Neural progenitor cell (in vitro differentiated cells): ENCODE data around the gene UPB1. TPM values are rescaled to one million over a fixed set of nuclear protein-coding genes. Genes with fewer than 3 reads are reported as not detected.

Experiments used
- DNase-seq: peaks from one replicate; pipeline ENCODE4 v3.0.0-alpha.2; 2016; ENCODE audit warnings: low spot score
- H2AFZ ChIP-seq: fragments of 200-600 bp; sonication (generic); replicated peaks from 2 replicates; pipeline ENCODE4 v1.6.1; 2016; ENCODE audit warnings: antibody characterized with exemption
- H3F3A ChIP-seq: fragments of 200-600 bp; sonication (generic); 2 replicates; pipeline ENCODE4 v1.6.1; 2016; ENCODE audit warnings: antibody characterized with exemption, low read depth
- H3K27ac ChIP-seq: fragments of 200-600 bp; sonication (generic); 2 replicates; pipeline ENCODE4 v1.5.1; 2016; ENCODE audit warnings: mild to moderate bottlenecking
- H3K27me3 ChIP-seq: fragments of 200-600 bp; sonication (generic); 2 replicates; pipeline ENCODE4 v1.6.1; 2016; ENCODE audit warnings: mild to moderate bottlenecking, moderate library complexity
- H3K36me3 ChIP-seq: fragments of 200-600 bp; sonication (generic); 2 replicates; pipeline ENCODE4 v1.5.1; 2016
- H3K4me1 ChIP-seq: fragments of 200-600 bp; sonication (generic); 2 replicates; pipeline ENCODE4 v1.6.1; 2016; ENCODE audit warnings: mixed run types
- H3K4me2 ChIP-seq: fragments of 200-600 bp; sonication (generic); 2 replicates; pipeline ENCODE4 v1.6.1; 2016
- H3K4me3 ChIP-seq: fragments of 200-600 bp; sonication (generic); 2 replicates; pipeline ENCODE4 v1.5.1; 2016
- H3K79me2 ChIP-seq: fragments of 200-600 bp; sonication (generic); 2 replicates; pipeline ENCODE4 v1.6.1; 2016; ENCODE audit warnings: low read depth
- H3K9ac ChIP-seq: fragments of 200-600 bp; sonication (generic); 2 replicates; pipeline ENCODE4 v1.6.1; 2016
- H3K9me3 ChIP-seq: fragments of 200-600 bp; sonication (generic); 2 replicates; pipeline ENCODE4 v1.5.1; 2016; ENCODE audit warnings: low read depth
- H4K20me1 ChIP-seq: fragments of 200-600 bp; sonication (generic); 2 replicates; pipeline ENCODE4 v1.6.1; 2016; ENCODE audit warnings: low read depth
- H3K27ac Mint-ChIP-seq: 3 replicates; pipeline ENCODE4 v1.8.0; 2021; ENCODE audit warnings: mixed read lengths
- H3K27me3 Mint-ChIP-seq: 2 replicates; pipeline ENCODE4 v1.8.0; 2022; ENCODE audit warnings: low read depth, mild to moderate bottlenecking, inconsistent platforms, moderate library complexity, mixed read lengths; ENCODE audit not compliant: insufficient read depth
- H3K36me3 Mint-ChIP-seq: 3 replicates; pipeline ENCODE4 v1.8.0; 2021; ENCODE audit warnings: mixed read lengths
- H3K4me1 Mint-ChIP-seq: 3 replicates; pipeline ENCODE4 v1.8.0; 2021; ENCODE audit warnings: mixed read lengths
- H3K4me3 Mint-ChIP-seq: 3 replicates; pipeline ENCODE4 v1.8.0; 2021; ENCODE audit warnings: mild to moderate bottlenecking, moderate library complexity, mixed read lengths
- H3K9me3 Mint-ChIP-seq: 3 replicates; pipeline ENCODE4 v1.8.0; 2020; ENCODE audit warnings: mixed read lengths
- CTCF ChIP-seq: fragments of 200-600 bp; sonication (generic); IDR thresholded peaks from 2 replicates; pipeline ENCODE4 v1.5.1; 2017; ENCODE audit warnings: antibody characterized with exemption, mild to moderate bottlenecking
- EZH2 ChIP-seq: fragments of 200-600 bp; sonication (generic); IDR thresholded peaks from 2 replicates; pipeline ENCODE4 v1.6.1; 2017; ENCODE audit warnings: antibody characterized with exemption, mild to moderate bottlenecking, moderate library complexity
- EZH2phosphoT487 ChIP-seq: fragments of 200-600 bp; sonication (generic); IDR thresholded peaks from 2 replicates; pipeline ENCODE4 v1.6.1; 2017; ENCODE audit warnings: antibody characterized with exemption
- total RNA-seq: library from RNA; depleted of rRNA; stranded (reverse); fragments of >200 nt; gene quantifications from 2 replicates; pipeline ENCODE4 v1.2.3, GENCODE V29; 2015; ENCODE audit warnings: low replicate concordance

Gene UPB1
- total RNA-seq, 1 donor from 2014 or later, result 0.17 TPM

- Histone ChIP-seq H3K27ac (no peak overlapping the region), H3K4me1 (peaks cover 13% of the 10 kb centered on the region), H3K4me3 (no peak overlapping the region), H2AFZ (no peak overlapping the region), H3F3A (peaks cover 7% of the 10 kb centered on the region), H3K4me2 (peak overlapping the region; percentile 19), H3K79me2 (no peaks in the 10 kb centered on the region), H4K20me1 (no peaks in the 10 kb centered on the region), H3K9me3 (no peaks in the 10 kb centered on the region), H3K36me3 (no peaks in the 10 kb centered on the region), H3K9ac (no peak overlapping the region), H3K27me3 (no peaks in the 10 kb centered on the region)
- peaks cover 17% of the 10 kb centered on the region for H3K4me1 Mint-ChIP-seq
- H3K27ac Mint-ChIP-seq, result no peak overlapping the region
- peaks cover 10% of the 10 kb centered on the region for H3K27me3 Mint-ChIP-seq
- TF ChIP-seq EZH2 (no peak), EZH2phosphoT487 (no peak), CTCF (no peak)
- H3K9me3 Mint-ChIP-seq, result no peaks in the 10 kb centered on the region
- no peak for DNase-seq
- H3K36me3 Mint-ChIP-seq, result no peaks in the 10 kb centered on the region
- no peak overlapping the region for H3K4me3 Mint-ChIP-seq
Observed at GRCh38 chr22:24467340-24467739, 27.8 kb upstream of the UPB1 start.

DNA sequence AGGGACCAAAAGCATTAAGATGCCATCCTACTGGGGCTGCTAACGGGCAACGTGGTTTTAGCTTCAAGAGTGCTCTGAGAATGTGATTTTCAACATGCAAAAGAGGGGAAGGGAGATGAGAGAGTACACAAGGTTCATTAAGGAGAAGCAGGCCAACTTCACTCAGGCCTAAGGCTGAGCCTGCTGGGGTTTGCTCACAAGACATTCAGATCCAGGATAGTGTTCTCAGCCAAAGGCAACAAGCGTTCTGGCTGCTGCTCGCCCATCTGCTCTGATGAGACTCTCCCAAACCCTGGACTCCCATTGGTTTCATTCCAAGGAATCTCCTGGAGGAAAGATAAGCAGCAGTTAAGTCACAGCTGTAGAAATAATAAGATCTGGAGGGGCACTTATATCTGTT, 23.6 kb upstream of the UPB1 start:
- no peaks in the 10 kb centered on the region for H3K36me3 Mint-ChIP-seq
- Histone ChIP-seq H3K4me2 (no peak overlapping the region), H3K36me3 (no peaks in the 10 kb centered on the region), H2AFZ (no peak overlapping the region), H4K20me1 (no peaks in the 10 kb centered on the region), H3K27me3 (no peaks in the 10 kb centered on the region), H3K9me3 (no peaks in the 10 kb centered on the region), H3K27ac (no peak overlapping the region), H3K9ac (no peak overlapping the region), H3K79me2 (no peaks in the 10 kb centered on the region), H3K4me1 (peaks cover 9% of the 10 kb centered on the region), H3K4me3 (no peak overlapping the region), H3F3A (peaks cover 7% of the 10 kb centered on the region)
- no peak for DNase-seq
- H3K4me1 Mint-ChIP-seq, result peaks cover 8% of the 10 kb centered on the region
- no peak overlapping the region for H3K4me3 Mint-ChIP-seq
- TF ChIP-seq CTCF, result no peak
- no peak for TF ChIP-seq EZH2
- H3K27ac Mint-ChIP-seq, result peak overlapping the region; percentile 80
- H3K27me3 Mint-ChIP-seq, result peaks cover 7% of the 10 kb centered on the region
- H3K9me3 Mint-ChIP-seq, result no peaks in the 10 kb centered on the region

DNA sequence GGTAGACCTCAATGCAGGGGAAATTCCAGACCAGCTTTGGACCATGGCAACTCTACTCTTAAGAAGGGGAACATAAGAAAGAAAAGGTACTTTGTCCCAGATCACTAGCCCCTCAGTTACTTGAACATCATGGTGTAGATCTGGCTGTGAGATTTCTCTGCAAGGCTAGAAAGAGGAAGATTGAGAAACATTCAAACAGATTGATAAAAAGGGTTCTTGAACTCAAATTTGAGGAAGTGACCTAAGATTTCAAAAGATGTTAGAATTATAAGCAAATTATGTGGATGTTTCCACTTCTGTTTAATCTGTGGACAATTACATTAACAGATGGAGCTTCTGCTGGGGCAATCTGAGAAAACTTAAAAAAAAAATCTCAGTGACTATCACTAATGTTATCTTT, 21.8 kb upstream of the UPB1 start:
- Mint-ChIP-seq H3K9me3 (peaks cover 3% of the 10 kb centered on the region), H3K36me3 (no peaks in the 10 kb centered on the region), H3K27ac (no peak overlapping the region), H3K4me3 (no peak overlapping the region), H3K4me1 (no peaks in the 10 kb centered on the region), H3K27me3 (peaks cover 5% of the 10 kb centered on the region)
- no peak for TF ChIP-seq EZH2phosphoT487
- Histone ChIP-seq H3K27ac (no peak overlapping the region), H4K20me1 (no peaks in the 10 kb centered on the region), H3K79me2 (no peaks in the 10 kb centered on the region), H3K36me3 (no peaks in the 10 kb centered on the region), H3K9me3 (no peaks in the 10 kb centered on the region), H3F3A (no peaks in the 10 kb centered on the region), H3K9ac (no peak overlapping the region), H2AFZ (no peak overlapping the region), H3K4me3 (no peak overlapping the region), H3K4me2 (no peak overlapping the region), H3K27me3 (no peaks in the 10 kb centered on the region), H3K4me1 (no peaks in the 10 kb centered on the region)
- DNase-seq, result no peak

- Mint-ChIP-seq H3K27ac (no peak overlapping the region), H3K27me3 (peaks cover 5% of the 10 kb centered on the region), H3K4me1 (no peaks in the 10 kb centered on the region), H3K36me3 (no peaks in the 10 kb centered on the region), H3K9me3 (peaks cover 3% of the 10 kb centered on the region), H3K4me3 (no peak overlapping the region)
- Histone ChIP-seq H3K36me3 (no peaks in the 10 kb centered on the region), H3F3A (no peaks in the 10 kb centered on the region), H3K27me3 (no peaks in the 10 kb centered on the region), H3K4me1 (no peaks in the 10 kb centered on the region), H3K79me2 (no peaks in the 10 kb centered on the region), H2AFZ (no peak overlapping the region), H4K20me1 (no peaks in the 10 kb centered on the region), H3K9ac (no peak overlapping the region), H3K4me2 (no peak overlapping the region), H3K4me3 (no peak overlapping the region), H3K9me3 (no peaks in the 10 kb centered on the region), H3K27ac (no peak overlapping the region)
- no peak for TF ChIP-seq EZH2phosphoT487
- no peak for TF ChIP-seq CTCF
- TF ChIP-seq EZH2, result no peak
- no peak for DNase-seq
Observed at GRCh38 chr22:24474221-24474620, 20.9 kb upstream of the UPB1 start.
